Prostate gland (tissue), 2 donors: ENCODE results near the gene CLDN3. TPM values are rescaled to one million over a fixed set of nuclear protein-coding genes. Genes with fewer than 3 reads are reported as not detected.
A peak's percentile ranks its signal among the peaks of the same experiment; 100 is the strongest.
"Not testable (repeated sequence)": the region's sequence is repeated elsewhere in the genome, so short reads cannot be mapped to it uniquely, and the experiment has no call there.

Source experiments
- DNase-seq: peaks from one replicate; pipeline ENCODE4 v3.0.0-alpha.2; 2019; ENCODE audit warnings: low spot score
- H3K27ac ChIP-seq, 2 donors: fragments of 200-600 bp; sonication (generic); 2 replicates each; pipeline ENCODE4 v1.5.1; 2017 to 2019
- H3K27me3 ChIP-seq: fragments of 200-600 bp; sonication (generic); replicated peaks from 2 replicates; pipeline ENCODE4 v1.5.1; 2019; ENCODE audit not compliant: insufficient read depth
- H3K36me3 ChIP-seq, 2 donors: fragments of 200-600 bp; sonication (generic); 1 replicate in 1 of 2; 2 replicates in 1 of 2; pipeline versions ENCODE4 v1.5.1 to v1.8.1; 2017 to 2019
- H3K4me1 ChIP-seq: fragments of 200-600 bp; sonication (generic); replicated peaks from 2 replicates; pipeline ENCODE4 v1.5.1; 2019
- H3K4me3 ChIP-seq, 2 donors: fragments of 200-600 bp; sonication (generic); 2 replicates each; pipeline ENCODE4 v1.5.1; 2017 to 2019
- H3K9me3 ChIP-seq: fragments of 200-600 bp; sonication (generic); 2 replicates; pipeline ENCODE4 v1.5.1; 2017
- POLR2A ChIP-seq: fragments of 450-650 bp; IDR thresholded peaks from one replicate; pipeline ENCODE4 v1.6.1; 2016; ENCODE audit warnings: antibody characterized with exemption, mild to moderate bottlenecking
- POLR2AphosphoS5 ChIP-seq: sonication (generic); formaldehyde crosslinking; IDR thresholded peaks from one replicate; pipeline ENCODE4 v1.6.1; 2017; ENCODE audit warnings: antibody characterized with exemption
- WGBS: methylation state at CpG from one replicate; pipeline ENCODE4 v1.1.5; 2018; 5-methylcytosine and 5-hydroxymethylcytosine counted together
- intact Hi-C: fragments of 100-400 bp; cut with DNase I; formaldehyde crosslinking; loops from one replicate; pipeline ENCODE4 v1.14.2; 2022
- small RNA-seq, 2 donors: library from RNA; depleted of rRNA; stranded (forward); fragments of <200 nt; gene quantifications; one replicate each; pipeline ENCODE3, GENCODE V24; 2016
- total RNA-seq, 2 donors: library from RNA; depleted of rRNA; stranded (reverse); fragments of >200 nt; gene quantifications; one replicate each; pipeline ENCODE4 v1.1.0, GENCODE V29; 2016
- TF ChIP-seq, protein P1 (sequence below), 4 experiments: fragments of 200-600 bp in 2 of 4; fragments of 450-650 bp in 2 of 4; sonication (generic) in 2 of 4; IDR thresholded peaks; 1 replicate in 3 of 4; 2 replicates in 1 of 4; pipeline ENCODE4 v1.5.1; 2016 to 2019; ENCODE audit warnings: antibody characterized with exemption in 4 of 4, mild to moderate bottlenecking in 2 of 4, moderate library complexity in 2 of 4

Gene CLDN3
- total RNA-seq, 2 donors from 2014 or later, result 156 to 176 TPM

DNA sequence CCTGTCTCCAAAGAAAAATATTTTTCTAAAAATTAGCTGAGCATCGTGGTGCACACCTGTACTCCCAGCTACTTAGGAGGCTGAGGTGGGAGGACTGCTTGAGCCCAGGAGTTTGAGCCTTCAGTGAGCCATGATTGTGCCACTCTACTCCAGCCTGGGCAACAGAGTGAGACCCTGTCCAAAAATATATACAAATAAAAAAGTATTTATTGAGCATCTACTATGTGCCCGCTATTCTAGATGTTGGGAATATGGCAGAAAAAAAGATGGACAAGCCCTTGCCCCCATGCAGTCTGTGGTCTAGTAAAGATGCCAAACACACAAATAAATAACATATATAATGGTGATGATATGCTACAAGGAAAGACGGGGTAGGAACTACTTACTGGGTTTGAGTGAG lies 46.3 kb downstream of the CLDN3 start:
- no peaks in the 10 kb centered on the region for H3K36me3 ChIP-seq
- H3K9me3 ChIP-seq, result no peaks in the 10 kb centered on the region
- no peaks in the 10 kb centered on the region for H3K4me1 ChIP-seq
- WGBS, result 91% methylated on average over 3 of the region's 3 CpGs
- H3K27me3 ChIP-seq, result no peaks in the 10 kb centered on the region
- TF ChIP-seq, protein P1, sequence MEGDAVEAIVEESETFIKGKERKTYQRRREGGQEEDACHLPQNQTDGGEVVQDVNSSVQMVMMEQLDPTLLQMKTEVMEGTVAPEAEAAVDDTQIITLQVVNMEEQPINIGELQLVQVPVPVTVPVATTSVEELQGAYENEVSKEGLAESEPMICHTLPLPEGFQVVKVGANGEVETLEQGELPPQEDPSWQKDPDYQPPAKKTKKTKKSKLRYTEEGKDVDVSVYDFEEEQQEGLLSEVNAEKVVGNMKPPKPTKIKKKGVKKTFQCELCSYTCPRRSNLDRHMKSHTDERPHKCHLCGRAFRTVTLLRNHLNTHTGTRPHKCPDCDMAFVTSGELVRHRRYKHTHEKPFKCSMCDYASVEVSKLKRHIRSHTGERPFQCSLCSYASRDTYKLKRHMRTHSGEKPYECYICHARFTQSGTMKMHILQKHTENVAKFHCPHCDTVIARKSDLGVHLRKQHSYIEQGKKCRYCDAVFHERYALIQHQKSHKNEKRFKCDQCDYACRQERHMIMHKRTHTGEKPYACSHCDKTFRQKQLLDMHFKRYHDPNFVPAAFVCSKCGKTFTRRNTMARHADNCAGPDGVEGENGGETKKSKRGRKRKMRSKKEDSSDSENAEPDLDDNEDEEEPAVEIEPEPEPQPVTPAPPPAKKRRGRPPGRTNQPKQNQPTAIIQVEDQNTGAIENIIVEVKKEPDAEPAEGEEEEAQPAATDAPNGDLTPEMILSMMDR (IDR thresholded peaks at IDR 0.05), result no peak
- no peak for TF ChIP-seq POLR2AphosphoS5
- TF ChIP-seq POLR2A, result no peak
- no peak overlapping the region for H3K4me3 ChIP-seq
- no peak for DNase-seq
- intact Hi-C loops, result loop anchor here (2.0 kb wide), 1 partner anchor 117 kb away; no protein-coding TSS in a partner anchor
- no peak overlapping the region for H3K27ac ChIP-seq

DNA sequence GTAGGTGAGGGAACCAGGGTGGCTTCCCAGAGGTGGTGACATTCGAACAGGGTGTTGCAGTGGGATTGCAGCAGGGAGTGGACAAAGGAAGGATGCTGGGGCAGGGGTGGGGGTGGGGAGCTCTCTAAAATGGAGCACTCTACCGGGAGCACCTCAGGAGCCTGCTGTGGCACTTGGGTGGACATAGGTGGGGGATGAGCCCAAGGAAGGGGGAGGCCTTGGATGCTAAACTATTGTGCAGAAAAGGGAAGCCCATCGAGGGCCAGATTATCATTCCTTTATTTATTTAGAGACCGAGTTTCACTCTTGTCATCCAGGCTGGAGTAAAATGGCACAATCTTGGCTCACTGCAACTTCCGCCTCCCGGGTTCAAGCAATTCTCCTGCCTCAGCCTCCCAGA lies 47.3 kb downstream of the CLDN3 start:
- DNase-seq, result no peak
- Histone ChIP-seq H3K27ac (no peak overlapping the region), H3K27me3 (no peaks in the 10 kb centered on the region), H3K4me3 (no peak overlapping the region), H3K36me3 (no peaks in the 10 kb centered on the region), H3K4me1 (peaks cover 3% of the 10 kb centered on the region), H3K9me3 (no peaks in the 10 kb centered on the region)
- 72% methylated on average over 6 of the region's 6 CpGs for WGBS
- intact Hi-C loops, result no loop called here
- TF ChIP-seq POLR2A, result no peak
- TF ChIP-seq POLR2AphosphoS5, result no peak
- TF ChIP-seq, protein P1 (IDR thresholded peaks at IDR 0.05), result no peak

DNA sequence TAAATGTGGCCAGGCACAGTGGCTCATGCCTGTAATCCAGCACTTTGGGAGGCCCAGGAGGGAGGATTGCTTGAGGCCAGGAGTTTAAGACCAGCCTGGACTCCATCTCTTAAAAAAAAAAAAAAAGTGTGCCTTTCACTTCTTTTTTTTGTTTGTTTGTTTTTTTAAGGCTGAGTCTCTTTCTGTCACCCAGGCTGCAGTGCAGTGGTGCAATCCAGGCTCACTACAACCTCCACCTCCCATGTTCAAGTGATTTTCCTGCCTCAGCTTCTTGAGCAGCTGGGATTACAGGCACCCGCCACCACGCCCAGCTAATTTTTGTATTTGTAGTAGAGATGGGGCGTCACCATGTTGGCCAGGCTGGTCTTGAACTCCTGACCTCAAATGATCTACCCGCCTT lies 47.9 kb downstream of the CLDN3 start:
- H3K27me3 ChIP-seq, H3K36me3 ChIP-seq, intact Hi-C loops, H3K9me3 ChIP-seq, DNase-seq, H3K4me1 ChIP-seq, H3K4me3 ChIP-seq, H3K27ac ChIP-seq: not testable (repeated sequence)
- WGBS, result 84% methylated on average over 4 of the region's 4 CpGs

DNA sequence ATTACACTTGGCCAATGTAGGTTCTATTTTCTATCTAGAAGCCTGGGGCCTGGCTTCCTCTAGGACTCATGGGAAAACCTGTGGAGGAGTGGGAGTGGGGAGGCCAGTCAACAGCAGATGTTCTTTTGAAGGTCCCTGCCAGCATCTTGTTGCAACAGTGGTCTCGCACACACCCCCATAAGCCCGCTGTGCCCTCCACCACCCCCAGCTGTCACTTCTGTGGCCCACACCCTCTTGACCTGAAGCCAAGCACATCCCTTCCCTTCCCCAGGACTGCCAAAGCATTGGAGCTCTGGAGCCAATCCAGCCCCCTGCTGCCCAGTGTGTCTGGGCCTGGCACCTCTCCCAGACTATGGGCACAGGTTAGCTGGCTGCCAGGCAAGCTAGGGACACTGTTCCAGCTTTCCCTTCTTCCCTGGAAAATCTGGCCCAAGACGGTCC lies 48.7 kb downstream of the CLDN3 start:
- TF ChIP-seq, protein P1 (IDR thresholded peaks at IDR 0.05), result no peak
- TF ChIP-seq POLR2AphosphoS5, result peak; percentile 75
- peak; percentile 87 for DNase-seq
- Histone ChIP-seq H3K27me3 (no peaks in the 10 kb centered on the region), H3K27ac (no peak overlapping the region), H3K4me1 (peaks cover 3% of the 10 kb centered on the region), H3K9me3 (no peaks in the 10 kb centered on the region), H3K4me3 (no peak overlapping the region), H3K36me3 (no peaks in the 10 kb centered on the region)
- 63% methylated on average over 2 of the region's 3 CpGs for WGBS
- intact Hi-C loops, result no loop called here

DNA sequence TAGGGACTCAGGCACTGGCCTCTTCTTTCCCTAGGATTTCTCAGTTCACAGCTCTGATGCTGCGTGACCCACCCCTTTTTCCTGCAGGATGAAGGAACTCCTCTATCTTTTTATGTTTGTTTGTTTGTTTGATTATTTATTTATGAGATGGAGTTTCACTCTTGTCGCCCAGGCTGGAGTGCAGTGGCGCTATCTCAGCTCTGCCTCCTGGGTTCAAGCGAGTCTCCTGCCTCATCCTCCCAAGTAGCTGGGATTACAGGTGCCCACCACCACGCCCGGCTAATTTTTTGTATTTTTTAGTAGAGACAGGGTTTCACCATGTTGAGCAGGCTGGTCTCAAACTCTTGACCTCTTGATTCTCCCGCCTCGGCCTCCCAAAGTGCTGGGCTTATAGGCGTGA lies 49.6 kb downstream of the CLDN3 start:
- H3K27me3 ChIP-seq, DNase-seq, intact Hi-C loops, H3K27ac ChIP-seq, H3K9me3 ChIP-seq, H3K4me3 ChIP-seq, H3K4me1 ChIP-seq, H3K36me3 ChIP-seq: not testable (repeated sequence)
- 92% methylated on average over 9 of the region's 9 CpGs for WGBS

DNA sequence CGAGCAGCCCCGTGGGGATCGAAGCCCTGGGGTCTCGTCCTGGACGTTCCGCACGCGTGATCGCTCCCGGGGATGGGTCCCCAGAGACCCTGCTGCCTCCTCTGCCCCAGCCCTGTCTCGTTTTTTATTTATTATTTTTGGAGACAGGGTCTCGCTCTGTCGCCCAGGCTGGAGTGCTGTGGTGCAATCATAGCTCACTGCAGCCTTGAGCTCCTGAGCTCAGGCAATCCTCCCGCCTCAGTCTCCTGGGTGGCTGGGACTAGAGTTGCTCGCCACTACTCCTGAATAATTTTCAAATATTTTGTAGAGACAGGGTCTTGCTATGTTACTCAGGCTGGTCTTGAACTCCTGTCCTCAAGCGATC lies 50.3 kb downstream of the CLDN3 start:
- intact Hi-C loops, result no loop called here
- DNase-seq, result no peak
- no peaks in the 10 kb centered on the region for H3K27me3 ChIP-seq
- WGBS, result 8% methylated on average over 13 of the region's 16 CpGs
- peak overlapping the region; percentile 53 to 87 for H3K4me3 ChIP-seq
- TF ChIP-seq POLR2AphosphoS5 (no peak), POLR2A (no peak)
- TF ChIP-seq, protein P1 (IDR thresholded peaks at IDR 0.05), result no peak
- H3K9me3 ChIP-seq, result no peaks in the 10 kb centered on the region
- H3K27ac ChIP-seq, result no peak overlapping the region
- H3K36me3 ChIP-seq, result no peaks in the 10 kb centered on the region
- H3K4me1 ChIP-seq, result peaks cover 3% of the 10 kb centered on the region

Small RNA genes within 50 kb of the gene (small RNA-seq; reads per million reads assigned to genes)
- 0 reads per million in 2 donors for gene RN7SL265P

Other genes starting within 250 kb of the CLDN3 start
- 10 to 100 TPM; 43.4 to 56.4 TPM for gene BAZ1B, start 248.0 kb downstream of the CLDN3 start, total RNA-seq
- gene BCL7B, start 212.6 kb downstream of the CLDN3 start, total RNA-seq, result 100 to 1,000 TPM in 1 of 2 donors, 10 to 100 TPM in 1; 78.7 to 105 TPM
- 100 to 1,000 TPM in 1 of 2 donors, 10 to 100 TPM in 1; 73.5 to 112 TPM for gene TBL2, start 191.7 kb downstream of the CLDN3 start, total RNA-seq
- 100 to 1,000 TPM in 1 of 2 donors, 1 to 10 TPM in 1; 9.8 to 123 TPM for gene MLXIPL, start 145.7 kb downstream of the CLDN3 start, total RNA-seq
- gene VPS37D, start 102.4 kb downstream of the CLDN3 start, total RNA-seq, result 10 to 100 TPM in 1 of 2 donors, 1 to 10 TPM in 1; 6.0 to 19.5 TPM
- gene DNAJC30, start 86.8 kb downstream of the CLDN3 start, total RNA-seq, result 10 to 100 TPM; 16.3 to 16.8 TPM
- gene BUD23, start 86.7 kb downstream of the CLDN3 start, total RNA-seq, result 100 to 1,000 TPM in 1 of 2 donors, 10 to 100 TPM in 1; 72.3 to 196 TPM
- 10 to 100 TPM in 1 of 2 donors, 1 to 10 TPM in 1; 6.8 to 15.3 TPM for gene STX1A, start 50.6 kb downstream of the CLDN3 start, total RNA-seq
- gene ABHD11, start 31.5 kb downstream of the CLDN3 start, total RNA-seq, result 10 to 100 TPM; 55.2 to 87.8 TPM
- 100 to 1,000 TPM; 162 to 216 TPM for gene CLDN4, start 60.7 kb upstream of the CLDN3 start, total RNA-seq
- 10 to 100 TPM in 1 of 2 donors, 1 to 10 TPM in 1; 5.9 to 19.8 TPM for gene METTL27, start 72.2 kb upstream of the CLDN3 start, total RNA-seq
- gene TMEM270, start 90.9 kb upstream of the CLDN3 start, total RNA-seq, result 1 to 10 TPM in 1 of 2 donors, not detected in 1; 4.9 TPM